Measurements from ENCODE around the gene OR13A1.

GRCh38 chr10:45274364-45274763 lies 41.0 kb downstream of the OR13A1 start:
- TF ChIP-seq, protein P1, sequence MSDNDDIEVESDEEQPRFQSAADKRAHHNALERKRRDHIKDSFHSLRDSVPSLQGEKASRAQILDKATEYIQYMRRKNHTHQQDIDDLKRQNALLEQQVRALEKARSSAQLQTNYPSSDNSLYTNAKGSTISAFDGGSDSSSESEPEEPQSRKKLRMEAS (IDR thresholded peaks at IDR 0.05; ENCODE audit: low read depth, low read length), result no peak
- TF ChIP-seq, protein P2, sequence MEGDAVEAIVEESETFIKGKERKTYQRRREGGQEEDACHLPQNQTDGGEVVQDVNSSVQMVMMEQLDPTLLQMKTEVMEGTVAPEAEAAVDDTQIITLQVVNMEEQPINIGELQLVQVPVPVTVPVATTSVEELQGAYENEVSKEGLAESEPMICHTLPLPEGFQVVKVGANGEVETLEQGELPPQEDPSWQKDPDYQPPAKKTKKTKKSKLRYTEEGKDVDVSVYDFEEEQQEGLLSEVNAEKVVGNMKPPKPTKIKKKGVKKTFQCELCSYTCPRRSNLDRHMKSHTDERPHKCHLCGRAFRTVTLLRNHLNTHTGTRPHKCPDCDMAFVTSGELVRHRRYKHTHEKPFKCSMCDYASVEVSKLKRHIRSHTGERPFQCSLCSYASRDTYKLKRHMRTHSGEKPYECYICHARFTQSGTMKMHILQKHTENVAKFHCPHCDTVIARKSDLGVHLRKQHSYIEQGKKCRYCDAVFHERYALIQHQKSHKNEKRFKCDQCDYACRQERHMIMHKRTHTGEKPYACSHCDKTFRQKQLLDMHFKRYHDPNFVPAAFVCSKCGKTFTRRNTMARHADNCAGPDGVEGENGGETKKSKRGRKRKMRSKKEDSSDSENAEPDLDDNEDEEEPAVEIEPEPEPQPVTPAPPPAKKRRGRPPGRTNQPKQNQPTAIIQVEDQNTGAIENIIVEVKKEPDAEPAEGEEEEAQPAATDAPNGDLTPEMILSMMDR (IDR thresholded peaks at IDR 0.05; ENCODE audit: low read depth, low read length), result no peak
- no peak for TF ChIP-seq MYC (IDR thresholded peaks at IDR 0.05; ENCODE audit: low read depth, low read length)
